ENCODE measurements around the gene NUDT9.

DNA sequence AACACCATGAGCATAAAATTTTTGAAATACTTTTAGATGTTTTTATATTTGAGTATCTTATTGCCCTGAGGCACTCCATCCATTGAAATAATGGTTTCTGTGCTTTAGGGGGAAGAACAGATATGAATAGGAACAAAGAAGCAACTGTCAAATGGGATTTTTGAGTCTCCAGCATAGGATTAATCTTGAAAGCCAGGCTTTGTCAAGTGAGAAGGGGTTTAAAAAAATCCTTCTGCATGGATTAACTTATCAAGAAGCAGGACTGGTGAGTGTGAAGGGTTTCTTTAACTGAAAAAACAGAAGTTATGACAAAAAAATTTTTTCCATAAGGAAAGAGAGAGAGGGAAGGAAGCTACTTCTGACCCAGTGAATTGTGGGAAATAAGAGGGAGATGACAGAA lies 7.6 kb upstream of the NUDT9 start:
- TF ChIP-seq, protein P1, sequence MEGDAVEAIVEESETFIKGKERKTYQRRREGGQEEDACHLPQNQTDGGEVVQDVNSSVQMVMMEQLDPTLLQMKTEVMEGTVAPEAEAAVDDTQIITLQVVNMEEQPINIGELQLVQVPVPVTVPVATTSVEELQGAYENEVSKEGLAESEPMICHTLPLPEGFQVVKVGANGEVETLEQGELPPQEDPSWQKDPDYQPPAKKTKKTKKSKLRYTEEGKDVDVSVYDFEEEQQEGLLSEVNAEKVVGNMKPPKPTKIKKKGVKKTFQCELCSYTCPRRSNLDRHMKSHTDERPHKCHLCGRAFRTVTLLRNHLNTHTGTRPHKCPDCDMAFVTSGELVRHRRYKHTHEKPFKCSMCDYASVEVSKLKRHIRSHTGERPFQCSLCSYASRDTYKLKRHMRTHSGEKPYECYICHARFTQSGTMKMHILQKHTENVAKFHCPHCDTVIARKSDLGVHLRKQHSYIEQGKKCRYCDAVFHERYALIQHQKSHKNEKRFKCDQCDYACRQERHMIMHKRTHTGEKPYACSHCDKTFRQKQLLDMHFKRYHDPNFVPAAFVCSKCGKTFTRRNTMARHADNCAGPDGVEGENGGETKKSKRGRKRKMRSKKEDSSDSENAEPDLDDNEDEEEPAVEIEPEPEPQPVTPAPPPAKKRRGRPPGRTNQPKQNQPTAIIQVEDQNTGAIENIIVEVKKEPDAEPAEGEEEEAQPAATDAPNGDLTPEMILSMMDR (conservative IDR thresholded peaks at IDR 0.05; ENCODE audit: low read depth, low read length), result no peak
- no peak for TF ChIP-seq EZH2 (IDR thresholded peaks at IDR 0.05; ENCODE audit: low read length, unreplicated experiment)
